Measurements from ENCODE around the gene DMAP1.
A peak's percentile ranks its signal among the peaks of the same experiment; 100 is the strongest.

Gene DMAP1

GRCh38 chr1:44227211-44227610 is 13.9 kb downstream of the DMAP1 start:
- no peak for DNase-seq

- DNase-seq, result no peak
These were observed 14.9 kb downstream of the DMAP1 start for GRCh38 chr1:44228218-44228617.

GRCh38 chr1:44229435-44230167 is 16.3 kb downstream of the DMAP1 start:
- no peak for DNase-seq

- DNase-seq, result no peak
These were observed 17.5 kb downstream of the DMAP1 start for GRCh38 chr1:44230796-44231195.

GRCh38 chr1:44233593-44233992 is 20.3 kb downstream of the DMAP1 start:
- no peak for DNase-seq

GRCh38 chr1:44235808-44236207 is 22.5 kb downstream of the DMAP1 start:
- no peak for DNase-seq

- DNase-seq, result no peak
These were observed 23.4 kb downstream of the DMAP1 start for GRCh38 chr1:44236490-44237272.

- peak in 6 of 58 donors; percentile 15 to 58 (median 24) for DNase-seq
These were observed 24.6 kb downstream of the DMAP1 start for GRCh38 chr1:44237721-44238457.

GRCh38 chr1:44238660-44239059 is 25.4 kb downstream of the DMAP1 start:
- no peak for DNase-seq

GRCh38 chr1:44239331-44239960 is 26.2 kb downstream of the DMAP1 start:
- peak in 11 of 58 donors; percentile 18 to 69 (median 47) for DNase-seq

- peak in 23 of 58 donors; percentile 8 to 69 (median 42) for DNase-seq
These were observed 26.7 kb downstream of the DMAP1 start for GRCh38 chr1:44239961-44240371.

GRCh38 chr1:44240802-44241671 is 27.8 kb downstream of the DMAP1 start:
- no peak for DNase-seq

GRCh38 chr1:44242746-44243145 is 29.5 kb downstream of the DMAP1 start:
- peak in 4 of 58 donors; percentile 9 to 21 (median 12) for DNase-seq

- no peak for DNase-seq
These were observed 30.7 kb downstream of the DMAP1 start for GRCh38 chr1:44243782-44244495.

GRCh38 chr1:44244986-44245385 is 31.7 kb downstream of the DMAP1 start:
- no peak for DNase-seq

- DNase-seq, result no peak
These were observed 33.5 kb downstream of the DMAP1 start for GRCh38 chr1:44246806-44247205.

- peak in 6 of 58 donors; percentile 15 to 35 (median 18) for DNase-seq
These were observed 36.3 kb downstream of the DMAP1 start for GRCh38 chr1:44249543-44249942.

GRCh38 chr1:44250068-44250781 is 37.0 kb downstream of the DMAP1 start:
- DNase-seq, result no peak

- DNase-seq, result no peak
These were observed 38.2 kb downstream of the DMAP1 start for GRCh38 chr1:44251486-44251885.
